GM12878 (cell line): ENCODE data around the gene PLXNA4. TPM values are rescaled to one million over a fixed set of nuclear protein-coding genes. Genes with fewer than 3 reads are reported as not detected.

Experiments
- ATAC-seq: fragments of 200-7000 bp; cut with Tn5 transposase; 3 replicates; pipeline ENCODE4 v1.9.1; 2020; ENCODE audit warnings: mild to moderate bottlenecking, moderate library complexity
- BruUV-seq: library from RNA; stranded (reverse); fragments of 400-500 nt; replicated peaks from 2 replicates; lab custom pipeline; 2021; lab: Mats Ljungman, UMichigan
- CTCF ChIA-PET: fragments of 300-600 bp; sonication (Branson Sonifier 250); formaldehyde crosslinking; extraction: SDS; loops from one replicate; lab custom pipeline; 2021; ENCODE audit warnings: inconsistent platforms; lab: Yijun Ruan, JAX
- POLR2A ChIA-PET: fragments of 350-600 bp; formaldehyde crosslinking; extraction: SDS; loops from one replicate; lab custom pipeline; 2021; ENCODE audit warnings: inconsistent platforms; lab: Charles Lee
- RAD21 ChIA-PET: fragments of 300-600 bp; sonication (Branson Sonifier 250); formaldehyde crosslinking; loops from one replicate; lab custom pipeline; 2023; ENCODE audit warnings: antibody characterized with exemption; ENCODE audit not compliant: unreplicated experiment; lab: Charles Lee
- SMC1A ChIA-PET: fragments of 300-600 bp; sonication (Branson Sonifier 250); formaldehyde crosslinking; loops from one replicate; lab custom pipeline; 2023; ENCODE audit not compliant: unreplicated experiment, uncharacterized antibody; lab: Charles Lee
- DNase-seq: peaks from one replicate; pipeline ENCODE4 v3.0.0-alpha.2; 2011; ENCODE audit warnings: low read depth, low spot score
- FAIRE-seq: peaks from 3 replicates; lab custom pipeline; 2011; peaks lifted over from hg19 to GRCh38; lab: Jason Lieb, UNC
- H2AFZ ChIP-seq: 2 replicates; pipeline ENCODE4 v1.6.0; 2011; ENCODE audit warnings: low read depth, low read length, control low read depth; ENCODE audit not compliant: control insufficient read depth
- H3K27ac ChIP-seq: 2 replicates; pipeline ENCODE4 v1.5.1; 2011; ENCODE audit warnings: control low read depth; ENCODE audit not compliant: control insufficient read depth, insufficient read depth
- H3K27me3 ChIP-seq, 2 experiments: replicated peaks in 1 of 2; 2 replicates each; pipeline versions ENCODE4 v1.6.0 to v1.6.1; 2011; ENCODE audit warnings: low read length in 1 of 2; ENCODE audit not compliant: control insufficient read depth in 2 of 2, insufficient read depth in 2 of 2
- H3K36me3 ChIP-seq, 2 experiments: 2 replicates each; pipeline ENCODE4 v1.5.1; 2011; ENCODE audit warnings: low read length in 1 of 2; ENCODE audit not compliant: control insufficient read depth in 2 of 2, insufficient read depth in 2 of 2
- H3K4me1 ChIP-seq: 2 replicates; pipeline ENCODE4 v1.6.1; 2011; ENCODE audit warnings: mild to moderate bottlenecking, low read length, moderate library complexity, mixed read lengths; ENCODE audit not compliant: control insufficient read depth, insufficient read depth
- H3K4me2 ChIP-seq: 2 replicates; pipeline ENCODE4 v1.6.0; 2011; ENCODE audit warnings: control low read depth; ENCODE audit not compliant: control insufficient read depth, insufficient read depth
- H3K4me3 ChIP-seq: fragments of 200-600 bp; sonication (generic); 2 replicates; pipeline ENCODE4 v1.5.1; 2016
- H3K79me2 ChIP-seq: 2 replicates; pipeline ENCODE4 v1.6.0; 2011; ENCODE audit warnings: low read length; ENCODE audit not compliant: control insufficient read depth, insufficient read depth
- H3K9ac ChIP-seq: 2 replicates; pipeline ENCODE4 v1.8.0; 2011; ENCODE audit warnings: low read length, control low read depth, mixed read lengths; ENCODE audit not compliant: control insufficient read depth, insufficient read depth
- H3K9me3 ChIP-seq: replicated peaks from 3 replicates; pipeline ENCODE4 v1.5.1; 2011; ENCODE audit warnings: mild to moderate bottlenecking, low read length; ENCODE audit not compliant: control insufficient read depth, insufficient read depth
- H4K20me1 ChIP-seq: 2 replicates; pipeline ENCODE4 v1.6.0; 2011; ENCODE audit not compliant: control insufficient read depth, insufficient read depth
- ASH2L ChIP-seq: fragments of 300-600, 200-600 bp; sonication (generic); IDR thresholded peaks from 2 replicates; pipeline ENCODE4 v1.6.1; 2017; ENCODE audit warnings: low read depth, mild to moderate bottlenecking, borderline replicate concordance
- BACH1 ChIP-seq: fragments of 450-650 bp; IDR thresholded peaks from 2 replicates; pipeline ENCODE4 v1.6.1; 2017; ENCODE audit warnings: mild to moderate bottlenecking, borderline replicate concordance
- CBFB ChIP-seq: IDR thresholded peaks from 2 replicates; pipeline ENCODE4 v1.6.1; 2016; ENCODE audit warnings: antibody characterized with exemption, low read depth
- CHD1 ChIP-seq: IDR thresholded peaks from 2 replicates; pipeline ENCODE4 v1.6.1; 2012; ENCODE audit warnings: low read depth, low read length, improper control_type of control experiment
- ESRRA ChIP-seq: IDR thresholded peaks from 2 replicates; pipeline ENCODE4 v1.6.1; 2012; ENCODE audit warnings: mild to moderate bottlenecking, low read length, improper control_type of control experiment
- NFYA ChIP-seq: IDR thresholded peaks from 2 replicates; pipeline ENCODE4 v1.6.1; 2011; ENCODE audit warnings: low read depth, mild to moderate bottlenecking, low read length, improper control_type of control experiment, borderline replicate concordance
- PAX8 ChIP-seq: fragments of 450-650 bp; IDR thresholded peaks from 2 replicates; pipeline ENCODE4 v1.6.1; 2017; ENCODE audit warnings: mild to moderate bottlenecking, moderate library complexity
- POLR2AphosphoS5 ChIP-seq: IDR thresholded peaks from 2 replicates; pipeline ENCODE4 v1.6.1; 2011; ENCODE audit warnings: mild to moderate bottlenecking, low read length, inconsistent platforms
- RAD21 ChIP-seq: IDR thresholded peaks from 2 replicates; pipeline ENCODE4 v1.6.1; 2011; ENCODE audit warnings: mild to moderate bottlenecking, low read depth, low read length, moderate library complexity; ENCODE audit not compliant: insufficient read depth
- SPI1 ChIP-seq: IDR thresholded peaks from 2 replicates; pipeline ENCODE4 v1.6.1; 2011; ENCODE audit warnings: low read depth, mild to moderate bottlenecking, low read length, moderate library complexity, borderline replicate concordance; ENCODE audit not compliant: insufficient read depth
- SREBF2 ChIP-seq: IDR thresholded peaks from 2 replicates; pipeline ENCODE4 v1.6.1; 2012; ENCODE audit warnings: mild to moderate bottlenecking, low read length
- STAT3 ChIP-seq: IDR thresholded peaks from 2 replicates; pipeline ENCODE4 v1.6.1; 2011; ENCODE audit warnings: low read depth, low read length, improper control_type of control experiment
- TAF1 ChIP-seq: IDR thresholded peaks from 2 replicates; pipeline ENCODE4 v1.6.1; 2011; ENCODE audit warnings: mild to moderate bottlenecking, low read depth, low read length, borderline replicate concordance
- YY1 ChIP-seq: IDR thresholded peaks from 2 replicates; pipeline ENCODE4 v1.6.1; 2011; ENCODE audit warnings: low read depth, mild to moderate bottlenecking, low read length
- ZNF207 ChIP-seq: fragments of 450-650 bp; IDR thresholded peaks from 2 replicates; pipeline ENCODE4 v1.6.1; 2014; ENCODE audit warnings: antibody characterized with exemption, mild to moderate bottlenecking, borderline replicate concordance
- ZNF274 ChIP-seq: IDR thresholded peaks from one replicate; pipeline ENCODE4 v1.8.0; 2011; ENCODE audit not compliant: insufficient read length, insufficient read depth
- WGBS: methylation state at CpG from one replicate; pipeline ENCODE4 v1.1.6; 2016; ENCODE audit warnings: low lambda C conversion rate; ENCODE audit not compliant: insufficient replicate concordance, insufficient coverage; ENCODE audit errors: missing lambda C conversion rate; 5-methylcytosine and 5-hydroxymethylcytosine counted together
- in situ Hi-C: fragments of 300-500 bp; cut with MboI; formaldehyde crosslinking; loops from 9 replicates; pipeline ENCODE4 v1.14.3; 2018; ENCODE audit warnings: mixed read lengths
- intact Hi-C: fragments of 100-400 bp; cut with micrococcal nuclease; formaldehyde crosslinking; loops from one replicate; pipeline ENCODE4 v1.14.2; 2022; ENCODE audit not compliant: unreplicated experiment
- polyA plus RNA-seq, 11 experiments: library from polyadenylated mRNA; depleted of rRNA in 4 of 11; unstranded in 6 of 11; stranded (reverse) in 5 of 11; fragments of >200 nt; fragmentation: Nextera tagmentation in 4 of 11; fragmentation: Illumina TruSeq in 1 of 11; extraction: Ambion mirVana in 4 of 11; extraction: Trizol in 1 of 11; gene quantifications; 1 replicate in 1 of 11; 2 replicates in 10 of 11; pipeline versions ENCODE4 v1.2.1 to v1.2.3, GENCODE V29; 2011 to 2016; ENCODE audit warnings: inconsistent platforms in 2 of 11, missing spikeins in 2 of 11, low read depth in 1 of 11
- total RNA-seq, 4 experiments: library from RNA; depleted of rRNA in 3 of 4; stranded (reverse); fragments of >200 nt in 3 of 4; fragmentation: Illumina TruSeq in 1 of 4; extraction: Trizol in 1 of 4; gene quantifications; 2 replicates each; pipeline versions ENCODE4 v1.2.1 to v1.2.3, GENCODE V29; 2013 to 2021
- TF ChIP-seq, protein P1 (sequence below): IDR thresholded peaks from 2 replicates; pipeline ENCODE4 v1.6.1; 2012; ENCODE audit warnings: low read depth, low read length, improper control_type of control experiment
- TF ChIP-seq, protein P2 (sequence below): fragments of 450-650 bp; IDR thresholded peaks from 2 replicates; pipeline ENCODE4 v1.6.1; 2017; ENCODE audit warnings: borderline replicate concordance

The PLXNA4 gene
- total and polyA plus RNA-seq, 10 of the 15 experiments (the other 5 are each of a cell fraction or from before 2014, with no cell fraction given), result 0.03 TPM; not detected in 9

DNA sequence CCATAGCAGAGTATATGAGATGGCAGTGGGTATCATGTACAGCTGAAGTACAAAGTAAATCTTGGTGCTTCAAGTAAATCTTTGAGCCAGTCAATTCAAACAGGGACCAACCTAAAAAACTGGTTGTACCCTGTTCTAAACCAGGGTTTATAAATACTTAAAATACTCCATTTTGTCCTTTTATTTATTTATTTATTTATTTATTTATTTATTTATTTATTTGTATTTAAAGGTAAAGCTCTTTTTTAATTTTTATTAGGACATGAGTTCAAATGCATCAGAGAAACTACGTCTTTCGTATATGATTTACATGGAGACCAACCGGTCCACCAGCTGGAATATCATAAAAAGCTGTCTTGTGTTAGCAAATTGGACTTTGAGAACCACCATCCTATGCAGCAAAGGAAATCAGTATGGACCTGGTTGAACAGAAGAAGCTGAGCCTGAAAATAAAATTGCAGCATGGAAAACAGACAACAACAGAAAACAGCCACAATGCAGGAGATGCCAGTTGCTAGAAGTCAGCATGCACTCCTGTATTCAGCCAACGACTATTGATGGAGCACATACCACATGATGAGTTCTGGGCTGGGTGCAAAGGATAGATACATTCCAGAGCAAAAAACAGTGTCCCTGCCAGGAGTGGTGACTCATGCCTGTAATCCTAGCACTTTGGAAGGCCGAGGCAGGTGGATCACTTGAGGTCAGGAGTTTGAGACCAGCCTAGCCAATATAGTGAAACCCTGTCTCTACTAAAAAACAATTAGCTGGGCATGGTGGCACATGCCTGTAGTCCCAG, 60.0 kb downstream of the PLXNA4 start:
- Histone ChIP-seq H3K4me3 (no peak overlapping the region), H3K36me3 (no peaks in the 10 kb centered on the region), H4K20me1 (no peaks in the 10 kb centered on the region), H3K9me3 (no peaks in the 10 kb centered on the region), H3K27me3 (no peaks in the 10 kb centered on the region; a peak in 1 of 4 replicates), H2AFZ (no peak overlapping the region), H3K9ac (no peak overlapping the region), H3K4me2 (no peak overlapping the region), H3K27ac (no peak overlapping the region), H3K79me2 (no peaks in the 10 kb centered on the region), H3K4me1 (no peaks in the 10 kb centered on the region)
- in situ Hi-C loops, result no loop called here
- ChIA-PET CTCF (interaction anchor here (0.8 to 1.3 kb wide), 3 partner anchors 64 to 657 kb away, joined by 4 read pairs; no protein-coding TSS in a partner anchor), SMC1A (interaction anchor here (0.9 kb wide), 1 partner anchor 38 kb away, joined by 3 read pairs; no protein-coding TSS in a partner anchor), RAD21 (no interaction called here), POLR2A (no interaction called here)
- ATAC-seq, result no peak
- FAIRE-seq, result no peak
- TF ChIP-seq ZNF207 (no peak), SREBF2 (no peak), YY1 (no peak), STAT3 (no peak), NFYA (no peak), RAD21 (no peak), TAF1 (no peak), BACH1 (no peak), POLR2AphosphoS5 (no peak), CBFB (no peak), ASH2L (no peak), ESRRA (no peak), PAX8 (no peak), CHD1 (no peak), ZNF274 (no peak), SPI1 (no peak)
- TF ChIP-seq, protein P1, sequence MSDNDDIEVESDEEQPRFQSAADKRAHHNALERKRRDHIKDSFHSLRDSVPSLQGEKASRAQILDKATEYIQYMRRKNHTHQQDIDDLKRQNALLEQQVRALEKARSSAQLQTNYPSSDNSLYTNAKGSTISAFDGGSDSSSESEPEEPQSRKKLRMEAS, result no peak
- TF ChIP-seq, protein P2, sequence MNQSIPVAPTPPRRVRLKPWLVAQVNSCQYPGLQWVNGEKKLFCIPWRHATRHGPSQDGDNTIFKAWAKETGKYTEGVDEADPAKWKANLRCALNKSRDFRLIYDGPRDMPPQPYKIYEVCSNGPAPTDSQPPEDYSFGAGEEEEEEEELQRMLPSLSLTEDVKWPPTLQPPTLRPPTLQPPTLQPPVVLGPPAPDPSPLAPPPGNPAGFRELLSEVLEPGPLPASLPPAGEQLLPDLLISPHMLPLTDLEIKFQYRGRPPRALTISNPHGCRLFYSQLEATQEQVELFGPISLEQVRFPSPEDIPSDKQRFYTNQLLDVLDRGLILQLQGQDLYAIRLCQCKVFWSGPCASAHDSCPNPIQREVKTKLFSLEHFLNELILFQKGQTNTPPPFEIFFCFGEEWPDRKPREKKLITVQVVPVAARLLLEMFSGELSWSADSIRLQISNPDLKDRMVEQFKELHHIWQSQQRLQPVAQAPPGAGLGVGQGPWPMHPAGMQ, result no peak
- BruUV-seq, result no TSS peak
- no peak for DNase-seq
- intact Hi-C loops, result no loop called here
- WGBS, result 58% methylated on average over 5 of the region's 5 CpGs
